Prostate gland (tissue), 2 donors: ENCODE data around the gene OR2T27. TPM values are rescaled to one million over a fixed set of nuclear protein-coding genes. Genes with fewer than 3 reads are reported as not detected.

Experiments
- DNase-seq: peaks from one replicate; pipeline ENCODE4 v3.0.0-alpha.2; 2019; ENCODE audit warnings: low spot score
- H3K27ac ChIP-seq, 2 donors: fragments of 200-600 bp; sonication (generic); 2 replicates each; pipeline ENCODE4 v1.5.1; 2017 to 2019
- H3K27me3 ChIP-seq: fragments of 200-600 bp; sonication (generic); replicated peaks from 2 replicates; pipeline ENCODE4 v1.5.1; 2019; ENCODE audit not compliant: insufficient read depth
- H3K36me3 ChIP-seq, 2 donors: fragments of 200-600 bp; sonication (generic); 1 replicate in 1 of 2; 2 replicates in 1 of 2; pipeline versions ENCODE4 v1.5.1 to v1.8.1; 2017 to 2019
- H3K4me1 ChIP-seq: fragments of 200-600 bp; sonication (generic); replicated peaks from 2 replicates; pipeline ENCODE4 v1.5.1; 2019
- H3K4me3 ChIP-seq, 2 donors: fragments of 200-600 bp; sonication (generic); 2 replicates each; pipeline ENCODE4 v1.5.1; 2017 to 2019
- H3K9me3 ChIP-seq: fragments of 200-600 bp; sonication (generic); 2 replicates; pipeline ENCODE4 v1.5.1; 2017
- CTCF ChIP-seq, 4 experiments: fragments of 200-600 bp in 2 of 4; fragments of 450-650 bp in 2 of 4; sonication (generic) in 2 of 4; IDR thresholded peaks; 1 replicate in 3 of 4; 2 replicates in 1 of 4; pipeline ENCODE4 v1.5.1; 2016 to 2019; ENCODE audit warnings: antibody characterized with exemption in 4 of 4, mild to moderate bottlenecking in 2 of 4, moderate library complexity in 2 of 4
- POLR2A ChIP-seq: fragments of 450-650 bp; IDR thresholded peaks from one replicate; pipeline ENCODE4 v1.6.1; 2016; ENCODE audit warnings: antibody characterized with exemption, mild to moderate bottlenecking
- POLR2AphosphoS5 ChIP-seq: sonication (generic); formaldehyde crosslinking; IDR thresholded peaks from one replicate; pipeline ENCODE4 v1.6.1; 2017; ENCODE audit warnings: antibody characterized with exemption
- WGBS: methylation state at CpG from one replicate; pipeline ENCODE4 v1.1.5; 2018; 5-methylcytosine and 5-hydroxymethylcytosine counted together
- intact Hi-C: fragments of 100-400 bp; cut with DNase I; formaldehyde crosslinking; loops from one replicate; pipeline ENCODE4 v1.14.2; 2022
- total RNA-seq, 2 donors: library from RNA; depleted of rRNA; stranded (reverse); fragments of >200 nt; gene quantifications; one replicate each; pipeline ENCODE4 v1.1.0, GENCODE V29; 2016

The OR2T27 gene
- total RNA-seq, 2 donors from 2014 or later: not detected

- Histone ChIP-seq H3K27ac (no peak overlapping the region), H3K36me3 (no peaks in the 10 kb centered on the region), H3K4me3 (no peak overlapping the region), H3K4me1 (no peaks in the 10 kb centered on the region), H3K9me3 (no peaks in the 10 kb centered on the region), H3K27me3 (no peaks in the 10 kb centered on the region)
- no peak for TF ChIP-seq CTCF (IDR thresholded peaks at IDR 0.05)
- no peak for TF ChIP-seq POLR2AphosphoS5
- no peak for TF ChIP-seq POLR2A
- intact Hi-C loops: no loop called here
- 51% methylated on average over 3 of the region's 3 CpGs for WGBS
- DNase-seq: no peak
These were observed 45.0 kb downstream of the OR2T27 start for GRCh38 chr1:248610301-248610700.

Other genes with a start within 250 kb of the OR2T27 start
- not detected for gene OR2T2, start 209.9 kb downstream of the OR2T27 start, total RNA-seq
- gene OR2T3, start 182.2 kb downstream of the OR2T27 start, total RNA-seq: 1 to 10 TPM in 1 of 2 donors, not detected in 1; 1.5 TPM
- not detected for gene OR2T5, start 166.9 kb downstream of the OR2T27 start, total RNA-seq
- gene OR2G6, start 147.5 kb downstream of the OR2T27 start, total RNA-seq: under 1 TPM in 1 of 2 donors, not detected in 1; 0.34 TPM
- not detected for gene OR2T29, start 92.8 kb downstream of the OR2T27 start, total RNA-seq
- gene OR2T34, start 80.8 kb downstream of the OR2T27 start, total RNA-seq: not detected
- not detected for gene OR2T10, start 57.8 kb downstream of the OR2T27 start, total RNA-seq
- not detected for gene OR2T11, start 20.4 kb downstream of the OR2T27 start, total RNA-seq
- gene OR2T35, start 10.2 kb downstream of the OR2T27 start, total RNA-seq: not detected
- not detected for gene OR14I1, start 47.2 kb upstream of the OR2T27 start, total RNA-seq
- gene LYPD8, start 100.2 kb upstream of the OR2T27 start, total RNA-seq: not detected
- gene SH3BP5L, start 170.4 kb upstream of the OR2T27 start, total RNA-seq: 10 to 100 TPM; 23.3 to 35.3 TPM
- 10 to 100 TPM; 44.2 to 63.1 TPM for gene ZNF672, start 182.7 kb upstream of the OR2T27 start, total RNA-seq
- 10 to 100 TPM; 65.0 to 99.7 TPM for gene ZNF692, start 203.6 kb upstream of the OR2T27 start, total RNA-seq